Smooth muscle cell of the brain vasculature (primary cell): ENCODE measurements around the gene RNF7.
"Not testable (repeated sequence)": the region's sequence is repeated elsewhere in the genome, so short reads cannot be mapped to it uniquely, and the experiment has no call there.

Source experiments
- DNase-seq: peaks from one replicate; pipeline ENCODE4 v3.0.0-alpha.2; 2012; ENCODE audit warnings: low read depth, low spot score

Gene RNF7

DNA sequence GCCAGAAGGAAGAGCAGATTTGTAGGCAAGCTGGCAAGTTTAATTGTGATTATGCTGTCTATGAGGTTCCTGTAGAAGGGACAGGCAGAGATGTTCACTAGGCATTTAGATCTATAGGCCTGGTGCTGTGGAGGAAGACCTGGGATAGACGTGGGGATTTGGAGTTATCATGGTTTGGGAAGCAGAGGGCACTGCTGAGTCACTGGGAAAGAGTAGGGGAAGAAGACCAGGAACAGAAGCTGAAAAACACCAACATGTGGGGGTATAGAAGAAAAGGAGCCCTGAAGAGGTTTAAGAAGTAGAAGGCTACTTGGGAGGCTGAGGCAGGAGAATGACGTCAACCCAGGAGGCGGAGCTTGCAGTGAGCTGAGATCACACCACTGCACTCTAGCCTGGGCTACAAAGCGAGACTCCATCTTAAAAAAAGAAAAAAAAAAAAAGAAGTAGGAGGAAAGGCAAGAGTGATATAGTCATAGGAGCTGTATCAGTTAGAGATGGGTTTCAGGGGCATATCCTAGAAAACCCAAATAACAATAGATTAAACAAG is 44.4 kb downstream of the RNF7 start:
- no peak for DNase-seq

DNA sequence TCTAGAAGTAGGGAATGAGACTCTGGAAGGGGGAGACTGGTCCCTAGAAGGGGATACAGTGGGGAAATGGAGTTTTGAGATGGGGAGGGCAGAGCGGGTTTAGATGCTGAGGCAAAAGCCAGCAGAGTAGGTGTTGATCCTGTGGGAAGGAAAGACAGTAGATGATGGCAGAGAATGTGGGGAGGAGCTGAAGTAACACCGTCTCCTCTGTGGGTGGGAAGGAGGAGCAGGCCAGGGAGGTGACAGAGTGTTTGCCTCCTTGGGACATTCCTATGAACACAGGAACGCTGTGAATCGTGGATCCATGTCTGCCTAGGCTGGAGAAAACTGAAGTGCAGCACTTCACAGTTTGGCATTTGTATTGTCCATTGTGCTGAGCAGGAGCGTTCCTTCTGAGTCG is 45.5 kb downstream of the RNF7 start:
- DNase-seq: no peak

DNA sequence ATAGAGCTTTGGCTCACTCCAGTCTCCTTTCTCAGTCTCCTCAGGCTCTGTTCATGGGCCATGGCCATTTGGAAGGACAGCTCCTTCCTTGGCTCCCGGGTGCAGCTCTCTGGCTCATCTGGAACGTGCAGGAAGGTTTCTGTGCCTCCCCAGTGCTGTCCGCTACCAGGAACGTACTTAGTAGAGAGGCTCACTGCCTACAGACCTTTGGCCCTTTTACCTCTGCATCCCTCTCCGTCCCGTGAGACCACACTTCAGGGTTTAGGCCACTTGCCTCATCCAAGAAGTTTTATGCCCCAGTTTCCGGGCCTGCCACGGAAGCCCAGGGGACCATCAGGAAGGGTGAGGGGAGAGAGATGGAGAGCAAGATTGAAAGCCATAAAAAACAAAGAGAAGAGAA is 46.0 kb downstream of the RNF7 start:
- DNase-seq: no peak

DNA sequence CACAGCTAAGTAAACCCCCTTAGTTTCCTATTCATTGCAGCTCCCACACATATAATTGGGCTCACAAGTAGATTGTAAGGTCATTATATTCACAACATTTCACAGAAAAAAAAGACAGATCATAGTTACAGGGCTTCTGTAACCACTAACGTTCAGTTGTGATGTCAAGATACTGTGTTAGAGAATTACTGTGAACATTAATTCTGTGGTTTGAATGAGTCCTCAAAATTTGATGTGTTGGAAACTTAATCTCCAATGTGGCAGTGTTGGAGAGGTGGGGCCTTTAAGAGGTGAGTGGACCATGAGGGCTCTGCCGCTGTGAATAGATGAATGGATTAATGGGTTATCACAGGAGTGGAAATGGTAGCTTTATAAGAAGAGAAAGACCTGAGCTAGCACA is 46.4 kb downstream of the RNF7 start:
- no peak for DNase-seq

DNA sequence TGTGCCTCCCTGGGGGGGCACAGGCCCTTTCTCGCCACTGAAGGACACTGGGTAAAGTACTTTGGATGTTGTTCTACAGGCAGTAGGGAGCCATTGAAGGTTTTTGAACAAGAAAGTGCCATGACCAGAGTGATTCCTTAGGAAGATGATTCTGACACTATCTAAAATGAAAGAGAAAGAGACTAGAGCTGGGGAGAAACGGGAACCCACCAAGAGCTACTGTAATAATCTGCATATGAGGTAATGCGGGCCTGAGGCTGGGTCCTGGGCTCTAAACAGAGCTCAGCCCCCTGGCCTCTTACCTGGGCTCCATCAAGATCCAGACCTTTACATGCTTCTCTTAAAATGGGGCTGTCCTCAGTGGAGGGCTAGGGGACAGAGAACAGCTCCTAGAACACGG is 50.1 kb downstream of the RNF7 start:
- no peak for DNase-seq

DNA sequence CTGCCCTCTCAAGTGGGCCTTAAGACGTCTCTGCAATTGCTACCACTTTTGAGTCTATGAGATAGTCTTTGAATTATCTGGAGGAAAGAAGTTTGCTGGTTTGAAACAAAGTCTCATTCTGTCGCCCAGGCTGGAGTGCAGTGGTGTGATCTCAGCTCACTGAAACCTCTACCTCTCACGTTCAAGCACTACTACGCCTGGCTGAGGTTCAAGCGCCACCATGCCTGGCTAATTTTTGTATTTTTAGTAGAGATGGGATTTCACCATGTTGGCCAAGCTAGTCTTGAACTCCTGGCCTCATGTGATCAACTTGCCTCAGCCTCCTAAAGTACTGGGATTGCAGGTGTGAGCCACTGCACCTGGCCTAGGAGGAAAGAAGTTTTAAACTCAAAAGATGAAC is 50.7 kb downstream of the RNF7 start:
- not testable (repeated sequence) for DNase-seq

DNA sequence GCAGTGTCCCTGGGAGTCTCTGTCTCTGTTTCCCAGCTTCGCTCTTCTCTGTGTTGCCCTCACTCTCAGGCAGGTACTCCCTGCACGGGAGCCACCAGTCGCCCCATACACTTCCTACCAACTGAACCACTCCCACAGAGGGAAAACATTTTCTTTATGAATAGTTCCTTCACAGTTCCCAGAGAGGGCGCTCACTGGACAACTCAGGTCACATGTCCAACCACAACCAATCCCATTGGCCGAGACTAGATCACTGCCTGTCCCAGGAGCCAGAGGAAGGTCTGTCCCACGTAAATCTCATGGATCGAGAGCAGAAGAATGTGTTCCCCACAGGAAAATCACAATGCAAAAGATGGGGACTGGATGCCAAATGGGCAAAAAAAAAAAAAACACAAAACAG is 51.2 kb downstream of the RNF7 start:
- DNase-seq: no peak

DNA sequence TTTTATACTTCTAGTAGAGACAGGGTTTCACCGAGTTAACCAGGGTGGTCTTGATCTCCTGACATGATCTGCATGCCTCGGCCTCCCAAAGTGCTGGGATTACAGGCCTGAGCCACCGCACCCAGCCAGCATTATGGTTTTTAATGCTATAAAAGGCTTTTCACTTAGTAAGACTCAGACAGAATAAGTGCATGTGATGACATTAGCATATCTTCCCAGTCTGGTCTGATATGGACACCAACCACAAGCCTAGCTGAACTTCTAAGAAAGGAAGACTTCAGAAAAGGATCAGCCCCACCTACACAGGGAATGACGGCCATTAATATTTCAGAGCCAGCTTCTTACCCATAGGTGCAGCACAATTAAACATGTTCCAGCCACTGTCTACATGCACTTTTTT is 52.1 kb downstream of the RNF7 start:
- no peak for DNase-seq

DNA sequence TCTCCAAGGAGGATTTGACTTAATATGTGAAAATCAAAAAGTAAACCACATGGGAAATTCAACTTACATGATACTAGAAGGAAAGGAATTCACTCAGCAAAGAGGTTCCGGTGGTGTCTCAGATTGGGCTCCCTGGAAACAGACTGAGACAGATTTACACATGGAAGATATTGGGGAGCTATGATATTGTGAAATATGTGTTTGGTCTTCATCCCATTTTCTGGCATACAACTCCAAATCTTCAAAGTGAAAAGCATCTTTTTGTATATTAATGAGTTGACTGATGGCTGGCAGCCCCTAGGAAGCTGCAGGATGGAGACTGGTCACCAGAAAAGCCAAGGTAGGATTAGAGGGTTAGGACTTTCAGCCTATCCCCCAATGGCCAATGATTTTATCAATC is 54.4 kb downstream of the RNF7 start:
- no peak for DNase-seq

DNA sequence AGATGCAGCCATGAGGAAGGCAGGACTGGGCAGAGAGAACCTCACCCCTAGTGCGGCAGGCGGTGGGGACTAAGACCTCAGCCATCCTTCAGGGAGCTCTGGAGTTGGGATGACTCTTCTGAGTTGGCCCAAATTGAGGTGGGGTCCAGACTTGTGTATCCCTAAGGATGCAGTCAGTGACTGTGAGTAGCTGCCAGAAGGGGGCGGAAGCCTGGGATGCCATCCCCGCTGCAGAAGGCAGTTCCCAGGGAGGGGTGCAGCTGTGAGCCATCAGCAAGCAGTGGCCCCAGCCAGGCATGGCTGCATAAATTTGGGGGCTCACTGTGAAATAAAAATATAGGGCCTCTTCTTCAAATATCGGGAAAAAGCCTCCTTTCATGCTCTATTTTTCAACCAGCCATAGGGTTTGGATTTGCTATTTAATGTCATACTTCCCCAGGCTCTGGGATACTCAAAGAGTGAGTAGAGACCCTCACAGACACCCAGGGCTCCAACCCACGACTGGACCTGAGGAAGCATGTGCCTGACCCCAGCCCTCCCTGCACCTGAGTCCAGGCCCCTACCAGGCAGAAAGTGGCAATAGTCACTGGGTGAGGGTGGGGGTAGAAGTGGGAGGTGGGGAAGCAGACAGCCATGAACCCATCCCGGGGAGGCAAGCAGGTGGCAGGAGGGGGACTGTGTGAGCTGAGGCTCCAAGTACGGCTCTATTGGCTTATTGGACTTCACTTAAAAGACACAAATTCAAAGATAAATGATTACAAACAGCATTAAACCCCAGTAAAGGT is 55.6 kb downstream of the RNF7 start:
- DNase-seq: no peak

DNA sequence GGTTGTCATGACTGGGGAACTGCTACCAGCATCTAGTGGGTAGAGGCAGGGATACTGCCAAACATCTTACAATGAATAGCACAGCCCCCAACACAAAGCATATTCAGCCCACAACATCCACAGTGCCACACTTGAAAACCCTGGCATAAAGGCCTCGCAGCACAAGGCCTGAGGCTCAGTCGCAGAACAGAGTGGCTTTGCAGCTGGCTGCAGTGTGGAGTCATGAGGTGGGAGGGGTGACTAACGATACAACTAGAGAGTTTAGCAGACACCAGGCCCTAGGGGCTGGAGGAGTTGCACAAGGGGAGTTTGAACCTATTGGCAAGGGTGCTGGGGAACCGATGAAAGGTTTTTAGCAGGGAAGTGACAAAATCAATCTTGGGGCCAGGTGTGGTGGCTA is 57.2 kb downstream of the RNF7 start:
- DNase-seq: no peak

DNA sequence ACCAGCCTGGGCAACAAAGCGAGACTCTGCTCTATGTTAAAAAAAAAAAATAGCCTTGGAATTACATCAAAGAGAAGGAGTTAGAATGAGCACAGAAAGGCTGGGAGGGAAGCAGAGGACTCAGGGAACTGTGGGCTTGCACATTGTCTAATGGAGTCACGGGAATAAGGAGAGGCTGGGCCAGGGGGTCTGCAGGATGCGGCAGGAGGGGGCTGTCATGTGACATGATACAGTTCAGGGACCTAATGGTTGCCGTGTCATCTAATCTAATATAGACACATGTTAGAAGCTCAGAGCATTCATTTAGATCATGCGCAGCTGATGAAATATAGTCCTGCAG is 57.6 kb downstream of the RNF7 start:
- DNase-seq: no peak

DNA sequence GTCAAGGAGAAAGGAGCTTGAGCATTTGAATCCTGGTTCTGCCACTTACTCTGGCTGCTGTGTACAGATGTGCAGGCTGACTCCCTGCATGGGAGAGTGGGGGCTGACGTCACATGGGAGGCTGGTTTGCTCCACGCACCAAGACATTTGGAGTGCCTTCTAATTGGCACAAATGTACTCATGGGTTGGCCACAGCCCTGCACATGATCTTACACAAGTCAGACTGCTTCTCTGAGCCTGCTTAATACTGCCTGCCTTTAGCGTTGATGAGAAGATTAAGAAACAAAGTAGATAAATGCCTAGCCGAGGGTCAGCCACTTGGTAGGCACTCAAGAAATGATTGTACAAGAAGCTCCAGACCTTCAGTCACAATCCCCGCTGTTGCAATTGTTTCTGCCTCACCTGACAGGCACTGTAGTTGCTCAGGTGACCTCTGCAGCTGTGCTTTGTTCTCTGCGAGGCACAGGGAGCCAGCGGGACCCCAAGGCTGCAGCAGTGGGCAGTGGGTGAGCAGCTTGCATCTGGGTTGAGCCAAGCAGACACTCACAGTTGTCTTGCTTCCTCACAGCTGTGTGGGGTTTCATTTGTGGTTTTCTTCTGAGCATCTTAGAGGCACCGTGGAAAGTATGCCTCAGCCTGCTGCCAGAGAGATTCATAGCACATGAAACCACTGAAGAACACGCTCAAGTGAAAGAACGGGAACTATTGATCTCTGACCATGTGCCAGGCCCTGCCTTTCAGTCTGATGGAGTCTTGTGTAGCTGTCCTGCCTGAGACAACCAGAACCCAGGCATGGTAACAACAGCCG is 58.2 kb downstream of the RNF7 start:
- peak; percentile 36 for DNase-seq
